ENCODE measurements around the gene RTN4R. TPM values are rescaled to one million over a fixed set of nuclear protein-coding genes. Genes with fewer than 3 reads are reported as not detected.

Gene RTN4R
- total RNA-seq, 1 experiment from 2014 or later: 11.1 TPM

DNA sequence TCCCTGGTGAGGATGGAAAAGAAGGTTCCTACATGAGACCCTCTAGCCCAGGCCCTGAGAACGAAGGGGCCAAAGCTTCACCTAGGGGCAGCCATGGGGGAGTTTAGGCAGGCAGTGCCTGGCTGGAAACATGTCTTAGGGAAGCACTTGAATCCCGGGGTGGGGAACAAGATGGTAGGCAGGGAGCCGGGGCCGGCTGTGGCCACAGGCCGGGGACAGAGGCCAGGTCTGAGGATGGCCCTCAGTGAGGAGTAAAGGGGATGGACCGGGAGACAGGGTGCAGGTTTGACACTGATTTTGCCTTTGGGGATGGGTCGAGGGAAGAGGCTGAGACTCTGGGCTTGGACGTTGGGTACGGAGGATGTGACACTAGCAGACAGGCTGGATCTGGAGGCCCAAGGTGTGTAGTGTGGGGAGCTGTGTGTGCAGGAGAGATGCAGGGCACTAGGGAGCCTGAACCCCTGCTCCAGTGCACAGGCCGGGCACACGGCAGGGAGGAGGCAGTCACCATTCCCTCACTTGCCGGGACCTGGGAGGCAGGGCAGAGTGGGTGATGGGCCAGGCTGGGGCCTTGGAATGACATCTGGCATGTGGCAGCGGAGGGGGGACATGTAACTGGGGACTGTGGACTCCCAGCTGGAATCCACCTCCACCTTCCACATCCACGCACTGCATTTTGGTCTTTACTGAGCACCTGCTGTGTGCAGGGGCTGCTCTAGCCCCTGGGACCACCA lies 6.1 kb downstream of the RTN4R start:
- Mint-ChIP-seq H3K36me3 (ENCODE audit: insufficient read depth, unreplicated experiment) (no peaks in the 10 kb centered on the region), H3K4me3 (ENCODE audit: unreplicated experiment) (no peak overlapping the region), H3K4me1 (ENCODE audit: low read depth, unreplicated experiment) (no peaks in the 10 kb centered on the region), H3K9me3 (ENCODE audit: unreplicated experiment) (no peaks in the 10 kb centered on the region), H3K27me3 (ENCODE audit: insufficient read depth, unreplicated experiment) (no peaks in the 10 kb centered on the region), H3K27ac (ENCODE audit: unreplicated experiment) (no peak overlapping the region)
- H3K9me3 ChIP-seq: no peaks in the 10 kb centered on the region
- CTCF ChIA-PET: no interaction called here
- H3K4me1 ChIP-seq: no peaks in the 10 kb centered on the region
- BruUV-seq (replicated peaks): no TSS peak
- H3K4me3 ChIP-seq (ENCODE audit: low read depth, low read length): no peak overlapping the region
- no peaks in the 10 kb centered on the region for H3K27me3 ChIP-seq (replicated peaks; ENCODE audit: control insufficient read depth, insufficient read depth, low read length)
- no peak for DNase-seq
- TF ChIP-seq CTCF (IDR thresholded peaks at IDR 0.05; ENCODE audit: insufficient read depth in 1 of 2, low read depth in 1 of 2, low read length in 1 of 2, severe bottlenecking in 1 of 2, unreplicated experiment in 1 of 2): no peak
- POLR2A ChIA-PET: no interaction called here
- H3K36me3 ChIP-seq (ENCODE audit: control insufficient read depth, insufficient read depth, low read length): no peaks in the 10 kb centered on the region
- intact Hi-C loops (cut with micrococcal nuclease; ENCODE audit: unreplicated experiment): no loop called here

DNA sequence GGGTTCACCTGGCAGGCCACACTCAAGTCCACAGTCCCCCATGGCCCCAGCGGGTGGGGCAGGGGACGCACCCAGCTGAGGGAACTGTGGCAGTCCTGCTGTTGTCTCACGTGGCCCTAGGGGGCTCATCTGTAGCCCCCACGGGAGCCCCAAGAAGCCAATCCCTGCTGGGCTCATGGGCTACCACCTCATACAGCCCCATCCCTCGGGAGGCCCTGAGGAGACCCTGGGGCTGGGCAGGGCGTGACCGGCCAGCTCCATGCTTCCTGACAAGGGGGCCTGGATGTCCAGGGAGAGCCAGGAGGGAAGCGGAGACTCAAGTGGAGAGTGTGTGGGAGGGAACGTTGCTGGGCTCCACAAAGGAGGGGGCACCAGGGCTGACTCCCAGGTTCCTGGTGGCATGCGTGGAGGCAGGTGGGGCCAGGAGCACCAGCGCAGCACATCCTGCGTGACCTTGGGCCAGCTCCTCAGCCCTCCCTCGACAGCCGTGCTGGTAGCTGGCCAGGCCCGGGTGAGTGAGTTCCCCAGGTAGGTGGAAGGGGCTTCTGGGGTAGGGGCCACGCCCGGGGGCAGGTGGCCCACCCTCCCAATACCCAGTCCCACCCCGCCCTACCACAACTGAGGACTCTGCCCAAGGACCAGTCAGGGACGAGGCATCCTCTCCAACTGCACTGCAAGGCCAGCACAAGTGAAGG lies 7.9 kb downstream of the RTN4R start:
- H3K9me3 Mint-ChIP-seq (ENCODE audit: unreplicated experiment): no peaks in the 10 kb centered on the region
- no peak overlapping the region for H3K27ac Mint-ChIP-seq (ENCODE audit: unreplicated experiment)
- Histone ChIP-seq H3K36me3 (ENCODE audit: control insufficient read depth, insufficient read depth, low read length) (no peaks in the 10 kb centered on the region), H3K4me3 (ENCODE audit: low read depth, low read length) (no peak overlapping the region), H3K9me3 (no peaks in the 10 kb centered on the region), H3K4me1 (no peaks in the 10 kb centered on the region), H3K27me3 (replicated peaks; ENCODE audit: control insufficient read depth, insufficient read depth, low read length) (no peaks in the 10 kb centered on the region)
- BruUV-seq (replicated peaks): no TSS peak
- intact Hi-C loops (cut with micrococcal nuclease; ENCODE audit: unreplicated experiment): no loop called here
- no peak for TF ChIP-seq CTCF (IDR thresholded peaks at IDR 0.05; ENCODE audit: insufficient read depth in 1 of 2, low read depth in 1 of 2, low read length in 1 of 2, severe bottlenecking in 1 of 2, unreplicated experiment in 1 of 2)
- ChIA-PET POLR2A (no interaction called here), CTCF (no interaction called here)
- no peaks in the 10 kb centered on the region for H3K27me3 Mint-ChIP-seq (ENCODE audit: insufficient read depth, unreplicated experiment)
- DNase-seq: no peak
- no peaks in the 10 kb centered on the region for H3K4me1 Mint-ChIP-seq (ENCODE audit: low read depth, unreplicated experiment)
- no peak overlapping the region for H3K4me3 Mint-ChIP-seq (ENCODE audit: unreplicated experiment)
- H3K36me3 Mint-ChIP-seq (ENCODE audit: insufficient read depth, unreplicated experiment): no peaks in the 10 kb centered on the region

DNA sequence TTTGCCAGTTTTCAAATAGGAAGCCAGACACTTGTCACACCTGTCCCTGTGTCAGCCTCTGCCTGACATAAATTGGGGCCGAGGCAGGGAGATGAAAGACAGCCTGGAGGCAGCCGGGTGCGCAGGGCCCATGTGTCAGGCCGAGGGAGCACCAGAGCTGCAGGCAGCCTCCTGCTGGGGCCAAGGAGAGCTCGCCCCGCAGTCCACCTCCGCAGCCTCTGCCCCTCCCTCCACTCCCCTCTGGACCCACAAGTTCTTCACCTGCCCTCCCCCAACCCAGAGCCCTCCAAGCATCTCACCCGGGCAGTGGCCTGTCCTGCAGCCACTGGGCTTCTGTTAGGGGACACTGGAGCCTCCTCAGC lies 8.8 kb downstream of the RTN4R start:
- ChIA-PET CTCF (no interaction called here), POLR2A (no interaction called here)
- H3K27me3 Mint-ChIP-seq (ENCODE audit: insufficient read depth, unreplicated experiment): no peaks in the 10 kb centered on the region
- Histone ChIP-seq H3K4me1 (no peaks in the 10 kb centered on the region), H3K4me3 (ENCODE audit: low read depth, low read length) (no peak overlapping the region), H3K36me3 (ENCODE audit: control insufficient read depth, insufficient read depth, low read length) (no peaks in the 10 kb centered on the region), H3K9me3 (no peaks in the 10 kb centered on the region), H3K27me3 (replicated peaks; ENCODE audit: control insufficient read depth, insufficient read depth, low read length) (no peaks in the 10 kb centered on the region)
- BruUV-seq (replicated peaks): no TSS peak
- H3K27ac Mint-ChIP-seq (ENCODE audit: unreplicated experiment): no peak overlapping the region
- H3K36me3 Mint-ChIP-seq (ENCODE audit: insufficient read depth, unreplicated experiment): no peaks in the 10 kb centered on the region
- H3K4me1 Mint-ChIP-seq (ENCODE audit: low read depth, unreplicated experiment): no peaks in the 10 kb centered on the region
- intact Hi-C loops (cut with micrococcal nuclease; ENCODE audit: unreplicated experiment): no loop called here
- H3K4me3 Mint-ChIP-seq (ENCODE audit: unreplicated experiment): no peak overlapping the region
- H3K9me3 Mint-ChIP-seq (ENCODE audit: unreplicated experiment): no peaks in the 10 kb centered on the region
- TF ChIP-seq CTCF (IDR thresholded peaks at IDR 0.05; ENCODE audit: insufficient read depth in 1 of 2, low read depth in 1 of 2, low read length in 1 of 2, severe bottlenecking in 1 of 2, unreplicated experiment in 1 of 2): no peak
- no peak for DNase-seq

Data from Caco-2 (cell line).